ENCODE data around the gene SSTR3.
A peak's percentile ranks its signal among the peaks of the same experiment; 100 is the strongest.

DNA sequence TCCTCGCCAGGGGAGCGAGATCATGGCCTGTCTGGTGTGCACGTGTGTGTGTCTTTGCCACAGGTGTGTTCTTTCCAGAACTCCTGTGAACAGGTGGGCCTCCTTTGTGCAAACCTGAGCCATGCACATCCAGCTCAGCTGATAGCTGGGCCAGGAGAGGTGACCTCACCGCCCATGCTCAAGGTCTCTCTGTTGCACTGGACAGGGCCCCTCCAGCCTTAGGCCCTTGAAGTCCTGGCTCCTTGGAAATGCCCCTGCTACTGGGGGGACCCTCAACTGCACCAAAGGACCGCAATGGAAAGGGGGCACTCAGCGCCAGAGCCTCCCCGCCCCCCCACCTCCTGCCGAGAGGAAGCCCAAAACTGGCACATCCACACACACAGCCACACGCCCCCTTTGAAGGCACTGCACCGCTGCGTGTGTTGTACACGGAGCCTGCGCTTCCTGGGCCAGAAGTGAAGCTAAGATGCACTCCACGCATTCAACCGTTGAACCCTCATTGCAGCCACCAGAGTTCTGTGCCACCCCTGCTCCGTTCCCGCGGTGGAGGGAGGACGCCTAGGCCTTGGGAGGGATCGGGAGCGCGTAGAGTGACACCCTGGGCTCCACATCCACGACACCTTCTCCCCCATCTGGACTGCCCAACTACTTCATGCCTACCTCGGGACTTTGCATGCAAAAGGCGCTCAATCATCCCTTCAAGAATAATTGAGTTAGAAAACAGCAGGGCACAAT lies 46.2 kb downstream of the SSTR3 start:
- TF ChIP-seq, protein P1, sequence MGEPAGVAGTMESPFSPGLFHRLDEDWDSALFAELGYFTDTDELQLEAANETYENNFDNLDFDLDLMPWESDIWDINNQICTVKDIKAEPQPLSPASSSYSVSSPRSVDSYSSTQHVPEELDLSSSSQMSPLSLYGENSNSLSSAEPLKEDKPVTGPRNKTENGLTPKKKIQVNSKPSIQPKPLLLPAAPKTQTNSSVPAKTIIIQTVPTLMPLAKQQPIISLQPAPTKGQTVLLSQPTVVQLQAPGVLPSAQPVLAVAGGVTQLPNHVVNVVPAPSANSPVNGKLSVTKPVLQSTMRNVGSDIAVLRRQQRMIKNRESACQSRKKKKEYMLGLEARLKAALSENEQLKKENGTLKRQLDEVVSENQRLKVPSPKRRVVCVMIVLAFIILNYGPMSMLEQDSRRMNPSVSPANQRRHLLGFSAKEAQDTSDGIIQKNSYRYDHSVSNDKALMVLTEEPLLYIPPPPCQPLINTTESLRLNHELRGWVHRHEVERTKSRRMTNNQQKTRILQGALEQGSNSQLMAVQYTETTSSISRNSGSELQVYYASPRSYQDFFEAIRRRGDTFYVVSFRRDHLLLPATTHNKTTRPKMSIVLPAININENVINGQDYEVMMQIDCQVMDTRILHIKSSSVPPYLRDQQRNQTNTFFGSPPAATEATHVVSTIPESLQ (CRISPR knock-in tag; IDR thresholded peaks at IDR 0.05): no peak
- TF ChIP-seq, protein P2, sequence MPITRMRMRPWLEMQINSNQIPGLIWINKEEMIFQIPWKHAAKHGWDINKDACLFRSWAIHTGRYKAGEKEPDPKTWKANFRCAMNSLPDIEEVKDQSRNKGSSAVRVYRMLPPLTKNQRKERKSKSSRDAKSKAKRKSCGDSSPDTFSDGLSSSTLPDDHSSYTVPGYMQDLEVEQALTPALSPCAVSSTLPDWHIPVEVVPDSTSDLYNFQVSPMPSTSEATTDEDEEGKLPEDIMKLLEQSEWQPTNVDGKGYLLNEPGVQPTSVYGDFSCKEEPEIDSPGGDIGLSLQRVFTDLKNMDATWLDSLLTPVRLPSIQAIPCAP (CRISPR knock-in tag; IDR thresholded peaks at IDR 0.05): no peak
- no peak for TF ChIP-seq CREM (CRISPR knock-in tag; IDR thresholded peaks at IDR 0.05)
- TF ChIP-seq, protein P3, sequence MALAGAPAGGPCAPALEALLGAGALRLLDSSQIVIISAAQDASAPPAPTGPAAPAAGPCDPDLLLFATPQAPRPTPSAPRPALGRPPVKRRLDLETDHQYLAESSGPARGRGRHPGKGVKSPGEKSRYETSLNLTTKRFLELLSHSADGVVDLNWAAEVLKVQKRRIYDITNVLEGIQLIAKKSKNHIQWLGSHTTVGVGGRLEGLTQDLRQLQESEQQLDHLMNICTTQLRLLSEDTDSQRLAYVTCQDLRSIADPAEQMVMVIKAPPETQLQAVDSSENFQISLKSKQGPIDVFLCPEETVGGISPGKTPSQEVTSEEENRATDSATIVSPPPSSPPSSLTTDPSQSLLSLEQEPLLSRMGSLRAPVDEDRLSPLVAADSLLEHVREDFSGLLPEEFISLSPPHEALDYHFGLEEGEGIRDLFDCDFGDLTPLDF (CRISPR knock-in tag; IDR thresholded peaks at IDR 0.05): no peak
- no peak for TF ChIP-seq FOXK1 (CRISPR knock-in tag; IDR thresholded peaks at IDR 0.05)
- no peak for TF ChIP-seq JUN (CRISPR knock-in tag; IDR thresholded peaks at IDR 0.05)
- TF ChIP-seq, protein P4, sequence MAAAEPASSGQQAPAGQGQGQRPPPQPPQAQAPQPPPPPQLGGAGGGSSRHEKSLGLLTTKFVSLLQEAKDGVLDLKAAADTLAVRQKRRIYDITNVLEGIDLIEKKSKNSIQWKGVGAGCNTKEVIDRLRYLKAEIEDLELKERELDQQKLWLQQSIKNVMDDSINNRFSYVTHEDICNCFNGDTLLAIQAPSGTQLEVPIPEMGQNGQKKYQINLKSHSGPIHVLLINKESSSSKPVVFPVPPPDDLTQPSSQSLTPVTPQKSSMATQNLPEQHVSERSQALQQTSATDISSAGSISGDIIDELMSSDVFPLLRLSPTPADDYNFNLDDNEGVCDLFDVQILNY (CRISPR knock-in tag; IDR thresholded peaks at IDR 0.05): no peak
- TF ChIP-seq, protein P5, sequence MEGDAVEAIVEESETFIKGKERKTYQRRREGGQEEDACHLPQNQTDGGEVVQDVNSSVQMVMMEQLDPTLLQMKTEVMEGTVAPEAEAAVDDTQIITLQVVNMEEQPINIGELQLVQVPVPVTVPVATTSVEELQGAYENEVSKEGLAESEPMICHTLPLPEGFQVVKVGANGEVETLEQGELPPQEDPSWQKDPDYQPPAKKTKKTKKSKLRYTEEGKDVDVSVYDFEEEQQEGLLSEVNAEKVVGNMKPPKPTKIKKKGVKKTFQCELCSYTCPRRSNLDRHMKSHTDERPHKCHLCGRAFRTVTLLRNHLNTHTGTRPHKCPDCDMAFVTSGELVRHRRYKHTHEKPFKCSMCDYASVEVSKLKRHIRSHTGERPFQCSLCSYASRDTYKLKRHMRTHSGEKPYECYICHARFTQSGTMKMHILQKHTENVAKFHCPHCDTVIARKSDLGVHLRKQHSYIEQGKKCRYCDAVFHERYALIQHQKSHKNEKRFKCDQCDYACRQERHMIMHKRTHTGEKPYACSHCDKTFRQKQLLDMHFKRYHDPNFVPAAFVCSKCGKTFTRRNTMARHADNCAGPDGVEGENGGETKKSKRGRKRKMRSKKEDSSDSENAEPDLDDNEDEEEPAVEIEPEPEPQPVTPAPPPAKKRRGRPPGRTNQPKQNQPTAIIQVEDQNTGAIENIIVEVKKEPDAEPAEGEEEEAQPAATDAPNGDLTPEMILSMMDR (IDR thresholded peaks at IDR 0.05): peak; percentile 65; the same call in 1 of the 2 replicates
- TF ChIP-seq, protein P6, sequence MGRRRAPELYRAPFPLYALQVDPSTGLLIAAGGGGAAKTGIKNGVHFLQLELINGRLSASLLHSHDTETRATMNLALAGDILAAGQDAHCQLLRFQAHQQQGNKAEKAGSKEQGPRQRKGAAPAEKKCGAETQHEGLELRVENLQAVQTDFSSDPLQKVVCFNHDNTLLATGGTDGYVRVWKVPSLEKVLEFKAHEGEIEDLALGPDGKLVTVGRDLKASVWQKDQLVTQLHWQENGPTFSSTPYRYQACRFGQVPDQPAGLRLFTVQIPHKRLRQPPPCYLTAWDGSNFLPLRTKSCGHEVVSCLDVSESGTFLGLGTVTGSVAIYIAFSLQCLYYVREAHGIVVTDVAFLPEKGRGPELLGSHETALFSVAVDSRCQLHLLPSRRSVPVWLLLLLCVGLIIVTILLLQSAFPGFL (CRISPR knock-in tag; IDR thresholded peaks at IDR 0.05; ENCODE audit: borderline replicate concordance): no peak

All from WTC11 (cell line).